Coronary artery (tissue), 2 donors: ENCODE data around the gene SPRED2.

Source experiments
- DNase-seq: peaks from one replicate; pipeline ENCODE4 v3.0.0-alpha.2; 2017; ENCODE audit warnings: low spot score
- H3K27ac ChIP-seq, 2 donors: fragments of 200-600 bp; sonication (generic); one replicate each; pipeline ENCODE4 v1.5.1; 2016 to 2019
- H3K4me3 ChIP-seq: fragments of 200-600 bp; sonication (generic); 2 replicates; pipeline ENCODE4 v1.5.1; 2016; ENCODE audit warnings: mild to moderate bottlenecking, moderate library complexity
- CTCF ChIP-seq: fragments of 200-600 bp; sonication (generic); IDR thresholded peaks from one replicate; pipeline ENCODE4 v1.5.1; 2019; ENCODE audit warnings: antibody characterized with exemption

The SPRED2 gene

GRCh38 chr2:65300134-65300760 is 132.2 kb downstream of the SPRED2 start:
- DNase-seq, result peak; percentile 91
- Histone ChIP-seq H3K27ac (peak overlapping the region; percentile 59 to 89), H3K4me3 (peak overlapping the region; percentile 51)
- TF ChIP-seq CTCF, result no peak

- Histone ChIP-seq H3K4me3 (no peak overlapping the region), H3K27ac (peak overlapping the region; percentile 59 to 89)
- TF ChIP-seq CTCF, result no peak
- no peak for DNase-seq
These were observed 133.2 kb downstream of the SPRED2 start for GRCh38 chr2:65299246-65299645.

GRCh38 chr2:65298089-65298488 is 134.3 kb downstream of the SPRED2 start:
- Histone ChIP-seq H3K27ac (no peak overlapping the region), H3K4me3 (no peak overlapping the region)
- TF ChIP-seq CTCF, result no peak
- no peak for DNase-seq

GRCh38 chr2:65297544-65297943 is 134.9 kb downstream of the SPRED2 start:
- TF ChIP-seq CTCF, result no peak

GRCh38 chr2:65296971-65297370 is 135.4 kb downstream of the SPRED2 start:
- TF ChIP-seq CTCF, result no peak
- no peak for DNase-seq
- Histone ChIP-seq H3K27ac (no peak overlapping the region), H3K4me3 (no peak overlapping the region)

More at GRCh38 chr2:65297544-65297943, 134.9 kb downstream of the SPRED2 start:
- no peak overlapping the region for H3K4me3 ChIP-seq
- no peak overlapping the region for H3K27ac ChIP-seq
- no peak for DNase-seq

GRCh38 chr2:65294701-65295100 is 137.7 kb downstream of the SPRED2 start:
- Histone ChIP-seq H3K27ac (no peak overlapping the region), H3K4me3 (no peak overlapping the region)
- DNase-seq, result peak; percentile 26
- no peak for TF ChIP-seq CTCF

- no peak for TF ChIP-seq CTCF
- DNase-seq, result no peak
- Histone ChIP-seq H3K4me3 (no peak overlapping the region), H3K27ac (no peak overlapping the region)
These were observed 138.3 kb downstream of the SPRED2 start for GRCh38 chr2:65294136-65294535.
